WERI-Rb-1 (cell line): ENCODE results near the gene PREX1.

Experiments used
- DNase-seq: peaks from one replicate; pipeline ENCODE4 v3.0.0-alpha.2; 2020
- H3K27ac ChIP-seq: fragments of 250-450 bp; sonication (Bioruptor Pico); 2 replicates; pipeline ENCODE4 v1.5.1; 2020; ENCODE audit warnings: mild to moderate bottlenecking, moderate library complexity
- H3K27me3 ChIP-seq: fragments of 250-450 bp; sonication (Bioruptor Pico); 2 replicates; pipeline ENCODE4 v1.5.1; 2021; ENCODE audit warnings: mild to moderate bottlenecking, low read depth, moderate library complexity; ENCODE audit not compliant: insufficient read depth, severe bottlenecking
- H3K36me3 ChIP-seq: fragments of 250-450 bp; sonication (Bioruptor Pico); 2 replicates; pipeline ENCODE4 v1.5.1; 2020; ENCODE audit warnings: mild to moderate bottlenecking, moderate library complexity
- H3K4me3 ChIP-seq: 2 replicates; pipeline ENCODE4 v1.5.1; 2011; ENCODE audit warnings: low read depth, mild to moderate bottlenecking, control low read depth, low read length
- H3K9me3 ChIP-seq: fragments of 250-450 bp; sonication (Bioruptor Pico); 2 replicates; pipeline ENCODE4 v1.5.1; 2021; ENCODE audit warnings: mild to moderate bottlenecking, moderate library complexity; ENCODE audit not compliant: severe bottlenecking
- TF ChIP-seq, protein P1 (sequence below): IDR thresholded peaks from 2 replicates; pipeline ENCODE4 v1.5.1; 2011; ENCODE audit warnings: low read depth, mild to moderate bottlenecking, control low read depth, inconsistent platforms, low read length

Gene PREX1

DNA sequence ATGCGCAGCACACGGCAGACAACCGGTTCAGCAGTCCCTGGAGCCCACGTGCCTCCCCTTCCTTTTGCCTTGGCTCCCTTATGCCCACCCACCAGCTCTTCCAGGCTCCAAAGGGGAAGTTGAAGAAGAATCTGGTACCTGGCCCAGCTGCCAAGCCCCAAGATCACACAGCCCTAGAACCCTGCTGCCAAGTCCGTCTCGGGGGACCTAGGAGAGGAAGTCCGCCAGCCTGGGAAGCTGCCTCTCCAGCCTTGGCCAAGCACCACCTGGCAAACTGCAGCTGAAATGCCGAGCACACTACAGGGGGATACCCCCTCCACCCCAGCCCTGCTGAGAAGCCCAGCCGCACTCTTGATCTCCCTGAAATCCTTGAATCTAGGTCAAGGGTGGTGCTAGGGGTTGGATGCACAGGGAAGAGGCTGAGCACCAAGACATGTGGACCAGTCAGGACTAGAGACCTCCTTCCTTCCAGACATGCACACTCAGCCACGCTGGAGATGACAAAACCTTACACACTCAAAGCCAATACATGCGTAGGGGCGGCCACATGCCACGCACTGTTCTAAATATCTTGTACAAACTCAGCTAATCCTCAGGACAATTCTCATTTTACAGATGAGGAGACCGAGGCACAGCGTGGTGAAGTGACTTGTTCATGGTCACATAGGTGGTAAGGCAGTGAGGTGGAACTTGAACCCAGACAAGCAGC lies 124.1 kb downstream of the PREX1 start:
- H3K9me3 ChIP-seq = no peaks in the 10 kb centered on the region
- peaks cover 42% of the 10 kb centered on the region for H3K36me3 ChIP-seq
- TF ChIP-seq, protein P1, sequence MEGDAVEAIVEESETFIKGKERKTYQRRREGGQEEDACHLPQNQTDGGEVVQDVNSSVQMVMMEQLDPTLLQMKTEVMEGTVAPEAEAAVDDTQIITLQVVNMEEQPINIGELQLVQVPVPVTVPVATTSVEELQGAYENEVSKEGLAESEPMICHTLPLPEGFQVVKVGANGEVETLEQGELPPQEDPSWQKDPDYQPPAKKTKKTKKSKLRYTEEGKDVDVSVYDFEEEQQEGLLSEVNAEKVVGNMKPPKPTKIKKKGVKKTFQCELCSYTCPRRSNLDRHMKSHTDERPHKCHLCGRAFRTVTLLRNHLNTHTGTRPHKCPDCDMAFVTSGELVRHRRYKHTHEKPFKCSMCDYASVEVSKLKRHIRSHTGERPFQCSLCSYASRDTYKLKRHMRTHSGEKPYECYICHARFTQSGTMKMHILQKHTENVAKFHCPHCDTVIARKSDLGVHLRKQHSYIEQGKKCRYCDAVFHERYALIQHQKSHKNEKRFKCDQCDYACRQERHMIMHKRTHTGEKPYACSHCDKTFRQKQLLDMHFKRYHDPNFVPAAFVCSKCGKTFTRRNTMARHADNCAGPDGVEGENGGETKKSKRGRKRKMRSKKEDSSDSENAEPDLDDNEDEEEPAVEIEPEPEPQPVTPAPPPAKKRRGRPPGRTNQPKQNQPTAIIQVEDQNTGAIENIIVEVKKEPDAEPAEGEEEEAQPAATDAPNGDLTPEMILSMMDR = no peak
- DNase-seq = no peak
- no peak overlapping the region for H3K4me3 ChIP-seq
- H3K27ac ChIP-seq = no peak overlapping the region
- no peaks in the 10 kb centered on the region for H3K27me3 ChIP-seq

DNA sequence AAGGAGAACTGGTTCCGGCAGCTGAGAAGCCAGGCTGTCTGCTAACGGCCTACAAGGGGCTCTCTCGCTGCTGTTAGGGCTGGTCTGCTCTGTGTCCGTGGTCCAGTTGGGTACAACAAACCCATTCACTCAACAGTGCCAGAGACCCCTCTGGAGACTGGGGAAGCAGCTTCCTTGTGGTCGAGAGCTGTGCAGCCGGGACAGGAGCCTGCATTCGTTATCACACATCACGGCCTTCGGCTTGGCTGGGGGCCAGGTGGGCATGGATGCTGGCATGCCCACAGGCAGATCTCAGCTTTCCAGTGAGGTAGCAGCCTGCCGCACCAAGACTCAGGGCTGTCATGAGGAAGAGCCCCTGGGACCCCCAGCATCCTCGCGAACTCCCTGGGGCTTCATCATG lies 124.7 kb downstream of the PREX1 start:
- Histone ChIP-seq H3K4me3 (no peak overlapping the region), H3K27ac (no peak overlapping the region)

DNA sequence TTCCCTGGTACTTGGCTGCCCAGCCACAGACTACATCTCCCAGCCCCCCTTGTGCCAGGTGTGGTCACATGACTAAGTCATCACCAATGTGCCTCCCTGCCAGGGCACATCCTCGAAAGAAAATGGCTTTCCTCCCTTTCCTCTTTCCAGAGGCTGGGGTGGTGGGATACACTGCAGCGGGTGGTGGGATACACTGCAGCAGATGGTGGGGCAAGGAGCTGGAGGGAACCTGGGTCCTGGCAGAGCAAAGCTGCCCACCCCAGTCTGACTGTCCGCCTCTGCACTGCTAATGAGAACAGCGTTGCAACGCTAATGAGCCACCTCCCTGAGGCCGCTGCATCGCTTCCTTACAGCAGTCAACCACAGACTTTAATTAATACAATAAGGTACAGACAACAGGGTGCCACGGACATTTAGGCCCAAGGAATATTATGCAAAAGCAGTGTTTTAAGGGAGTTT lies 125.3 kb downstream of the PREX1 start:
- no peak for DNase-seq
- H3K27ac ChIP-seq = no peak overlapping the region
- no peaks in the 10 kb centered on the region for H3K27me3 ChIP-seq
- H3K9me3 ChIP-seq = no peaks in the 10 kb centered on the region
- H3K36me3 ChIP-seq = peaks cover 44% of the 10 kb centered on the region
- H3K4me3 ChIP-seq = no peak overlapping the region
- TF ChIP-seq, protein P1 = no peak

More for the DNA sequence above, 124.7 kb downstream of the PREX1 start:
- H3K27me3 ChIP-seq = no peaks in the 10 kb centered on the region
- DNase-seq = no peak
- H3K9me3 ChIP-seq = no peaks in the 10 kb centered on the region
- TF ChIP-seq, protein P1 = no peak
- peaks cover 47% of the 10 kb centered on the region for H3K36me3 ChIP-seq

DNA sequence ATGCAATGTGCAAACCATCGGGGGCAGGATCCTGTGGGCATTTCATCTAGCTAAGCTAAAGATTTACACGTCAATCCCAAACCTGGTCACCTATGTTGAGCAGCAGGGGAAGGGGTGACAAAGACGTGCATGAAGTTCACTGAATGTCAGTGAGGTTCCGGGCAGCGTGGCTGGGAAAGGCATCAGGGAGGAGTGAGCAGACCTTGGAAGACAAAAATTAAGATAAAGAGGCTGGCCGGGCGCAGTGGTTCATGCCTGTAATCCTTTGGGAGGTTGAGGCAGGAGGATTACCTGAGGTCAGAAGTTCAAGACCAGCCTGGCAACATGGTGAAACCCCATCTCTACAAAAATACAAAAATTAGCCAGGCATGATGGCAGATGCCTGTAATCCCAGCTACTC lies 126.1 kb downstream of the PREX1 start:
- Histone ChIP-seq H3K27me3 (no peaks in the 10 kb centered on the region), H3K9me3 (no peaks in the 10 kb centered on the region), H3K4me3 (no peak overlapping the region), H3K27ac (no peak overlapping the region), H3K36me3 (peaks cover 44% of the 10 kb centered on the region)
- TF ChIP-seq, protein P1 = no peak
- DNase-seq = no peak

DNA sequence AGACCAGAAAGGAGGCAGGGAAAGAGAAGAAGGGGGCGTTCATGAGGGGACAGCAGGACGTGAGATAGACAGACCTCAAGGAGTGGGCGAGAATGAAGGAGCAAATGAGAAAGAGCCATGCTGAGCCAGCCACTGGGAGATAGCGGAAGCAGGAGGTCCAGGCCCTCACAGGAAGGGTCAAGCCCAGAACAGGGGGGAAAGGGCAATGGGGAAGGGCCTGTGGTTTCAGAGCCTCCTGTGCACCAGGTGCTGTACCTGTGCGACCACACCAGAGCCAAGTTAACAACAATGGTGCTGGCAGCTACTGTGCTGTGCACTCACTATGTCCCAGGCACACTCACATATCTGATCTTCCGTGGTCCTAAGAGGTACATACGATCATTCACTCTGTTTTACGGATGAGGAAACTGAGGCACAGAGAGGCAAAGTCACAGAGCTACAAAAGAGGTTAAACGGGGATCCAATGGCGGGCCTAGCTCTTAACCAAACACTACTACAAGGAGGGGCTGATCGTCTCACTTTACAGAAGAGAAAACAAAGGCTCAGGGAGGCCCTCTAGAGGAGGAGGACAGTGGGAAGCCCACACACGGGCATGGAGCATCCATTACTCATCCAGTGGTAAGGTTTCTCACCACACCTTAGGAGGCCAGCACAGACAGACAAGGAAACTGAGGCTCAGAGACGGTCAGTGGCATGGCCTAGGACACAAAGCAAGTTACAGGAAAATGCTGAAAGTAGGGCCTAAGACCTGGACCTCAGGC lies 129.1 kb downstream of the PREX1 start:
- no peaks in the 10 kb centered on the region for H3K9me3 ChIP-seq
- H3K27me3 ChIP-seq = no peaks in the 10 kb centered on the region
- peaks cover 56% of the 10 kb centered on the region for H3K36me3 ChIP-seq
- TF ChIP-seq, protein P1 = peak; percentile 67
- H3K27ac ChIP-seq = no peak overlapping the region
- peak; percentile 42 for DNase-seq
- no peak overlapping the region for H3K4me3 ChIP-seq
